ENCODE measurements around the gene NPTX1.

Gene NPTX1

DNA sequence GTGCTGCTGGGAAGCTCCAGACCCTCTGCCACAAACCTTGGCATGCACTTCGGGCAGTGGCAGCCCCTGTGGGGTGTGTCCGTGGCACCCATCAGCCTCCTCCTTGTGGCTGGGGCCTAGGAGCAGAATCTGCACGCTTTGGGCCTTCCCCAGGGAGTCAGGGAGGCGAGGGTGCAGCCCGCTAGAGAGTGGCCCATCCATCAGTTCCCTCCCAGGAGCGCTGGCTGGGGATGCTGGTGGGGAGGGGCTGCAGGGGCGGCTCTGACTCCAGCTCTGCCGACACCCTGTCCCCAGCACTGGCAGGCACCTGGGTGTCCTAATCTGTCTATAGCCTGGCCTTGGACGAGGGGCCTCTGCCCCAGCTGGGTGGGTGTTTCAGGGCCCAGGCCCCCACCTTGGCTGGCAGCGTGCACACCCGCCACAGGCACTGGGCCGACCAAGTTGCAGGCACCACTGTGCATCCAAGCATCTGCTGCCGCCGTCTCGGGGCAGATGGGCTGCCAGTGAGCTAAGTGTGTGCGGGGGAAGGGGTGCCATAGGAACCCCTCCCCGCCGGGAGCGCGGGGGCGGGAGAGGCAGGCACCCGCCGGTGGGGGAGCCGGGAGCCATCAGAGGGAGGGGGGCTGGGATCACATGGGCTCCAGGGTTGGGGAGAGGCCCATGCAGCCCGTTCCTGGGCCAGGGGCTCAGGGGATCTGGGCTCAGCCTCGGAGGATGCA is 31.2 kb downstream of the NPTX1 start:
- H3K36me3 ChIP-seq (ENCODE audit: control insufficient read depth in 1 of 2, insufficient read depth in 2 of 2, low read depth in 1 of 2, low read length in 2 of 2), result no peaks in the 10 kb centered on the region
- peaks cover 17 to 48% of the 10 kb centered on the region in 2 experiments for H3K27me3 ChIP-seq (ENCODE audit: control insufficient read depth in 1 of 2, insufficient read depth in 1 of 2, low read length in 2 of 2)
- H3K4ac ChIP-seq (ENCODE audit: low read depth in 1 of 2, low read length in 2 of 2), result no peak overlapping the region
- no peak overlapping the region for H3K23ac ChIP-seq (ENCODE audit: low read length in 2 of 2)
- no peaks in the 10 kb centered on the region for H3K79me1 ChIP-seq (replicated peaks; ENCODE audit: low read length, poor library complexity, severe bottlenecking)
- no peak for DNase-seq
- H2BK120ac ChIP-seq (ENCODE audit: low read depth, low read length), result no peak overlapping the region
- no peak overlapping the region for H3K18ac ChIP-seq (ENCODE audit: low read depth in 1 of 2, low read length in 2 of 2)
- H2AK5ac ChIP-seq (ENCODE audit: low read length, severe bottlenecking), result no peak overlapping the region
- 67% methylated on average over 26 of the region's 26 CpGs for WGBS
- H3K9me3 ChIP-seq (ENCODE audit: control insufficient read depth, low read length), result no peaks in the 10 kb centered on the region
- no peak overlapping the region for H3K27ac ChIP-seq (ENCODE audit: low read length, poor library complexity, severe bottlenecking)
- H3K4me3 ChIP-seq (ENCODE audit: insufficient read depth in 1 of 2, low read depth in 1 of 2, low read length in 2 of 2), result no peak overlapping the region
- H2BK15ac ChIP-seq (ENCODE audit: low read depth, poor library complexity, severe bottlenecking), result peak overlapping the region; percentile 2
- no peak overlapping the region for H3K9ac ChIP-seq (ENCODE audit: low read length)
- H2BK5ac ChIP-seq (ENCODE audit: low read depth, low read length, poor library complexity, severe bottlenecking), result no peak overlapping the region
- peak overlapping the region in 1 of 2 experiments; percentile 33 for H2BK12ac ChIP-seq (ENCODE audit: low read length in 2 of 2)
- H3K14ac ChIP-seq (ENCODE audit: low read length in 2 of 2), result no peak overlapping the region
- no peak overlapping the region for H3K4me2 ChIP-seq (ENCODE audit: low read length, poor library complexity, severe bottlenecking)
- no peak overlapping the region for H2AFZ ChIP-seq (ENCODE audit: low read depth, low read length)
- H4K8ac ChIP-seq (ENCODE audit: low read length), result no peak overlapping the region
- peaks cover 12% of the 10 kb centered on the region for H3K4me1 ChIP-seq (ENCODE audit: control insufficient read depth, insufficient read depth, low read depth, low read length)
- no peak overlapping the region for H4K91ac ChIP-seq (ENCODE audit: low read length)

GRCh38 chr17:80444644-80444979 is 31.8 kb downstream of the NPTX1 start:
- Histone ChIP-seq H3K23ac (ENCODE audit: low read length in 2 of 2) (no peak overlapping the region), H3K14ac (ENCODE audit: low read length in 2 of 2) (no peak overlapping the region), H2BK120ac (ENCODE audit: low read depth, low read length) (no peak overlapping the region), H4K8ac (ENCODE audit: low read length) (no peak overlapping the region), H3K9me3 (ENCODE audit: control insufficient read depth, low read length) (no peaks in the 10 kb centered on the region), H3K4me1 (ENCODE audit: control insufficient read depth, insufficient read depth, low read depth, low read length) (peaks cover 9% of the 10 kb centered on the region), H3K18ac (ENCODE audit: low read depth in 1 of 2, low read length in 2 of 2) (no peak overlapping the region), H2BK5ac (ENCODE audit: low read depth, low read length, poor library complexity, severe bottlenecking) (no peak overlapping the region), H3K36me3 (ENCODE audit: control insufficient read depth in 1 of 2, insufficient read depth in 2 of 2, low read depth in 1 of 2, low read length in 2 of 2) (no peaks in the 10 kb centered on the region), H2BK15ac (ENCODE audit: low read depth, poor library complexity, severe bottlenecking) (peak overlapping the region; percentile 2), H3K9ac (ENCODE audit: low read length) (no peak overlapping the region), H3K4me3 (ENCODE audit: insufficient read depth in 1 of 2, low read depth in 1 of 2, low read length in 2 of 2) (no peak overlapping the region), H3K27me3 (ENCODE audit: control insufficient read depth in 1 of 2, insufficient read depth in 1 of 2, low read length in 2 of 2) (peaks cover 19 to 48% of the 10 kb centered on the region in 2 experiments), H2AK5ac (ENCODE audit: low read length, severe bottlenecking) (no peak overlapping the region), H3K79me1 (replicated peaks; ENCODE audit: low read length, poor library complexity, severe bottlenecking) (no peaks in the 10 kb centered on the region), H2AFZ (ENCODE audit: low read depth, low read length) (no peak overlapping the region), H2BK12ac (ENCODE audit: low read length in 2 of 2) (no peak overlapping the region), H3K27ac (ENCODE audit: low read length, poor library complexity, severe bottlenecking) (no peak overlapping the region), H3K4ac (ENCODE audit: low read depth in 1 of 2, low read length in 2 of 2) (no peak overlapping the region), H3K4me2 (ENCODE audit: low read length, poor library complexity, severe bottlenecking) (no peak overlapping the region), H4K91ac (ENCODE audit: low read length) (no peak overlapping the region)
- no peak for DNase-seq
- WGBS, result 77% methylated on average over 2 of the region's 6 CpGs

- Histone ChIP-seq H3K4ac (ENCODE audit: low read depth in 1 of 2, low read length in 2 of 2) (no peak overlapping the region), H2BK12ac (ENCODE audit: low read length in 2 of 2) (no peak overlapping the region), H3K4me2 (ENCODE audit: low read length, poor library complexity, severe bottlenecking) (no peak overlapping the region), H2BK5ac (ENCODE audit: low read depth, low read length, poor library complexity, severe bottlenecking) (no peak overlapping the region), H3K4me1 (ENCODE audit: control insufficient read depth, insufficient read depth, low read depth, low read length) (peaks cover 9% of the 10 kb centered on the region), H3K27ac (ENCODE audit: low read length, poor library complexity, severe bottlenecking) (no peak overlapping the region), H2AK5ac (ENCODE audit: low read length, severe bottlenecking) (no peak overlapping the region), H3K36me3 (ENCODE audit: control insufficient read depth in 1 of 2, insufficient read depth in 2 of 2, low read depth in 1 of 2, low read length in 2 of 2) (no peaks in the 10 kb centered on the region), H4K91ac (ENCODE audit: low read length) (peak overlapping the region; percentile 18), H3K79me1 (replicated peaks; ENCODE audit: low read length, poor library complexity, severe bottlenecking) (no peaks in the 10 kb centered on the region), H3K27me3 (ENCODE audit: control insufficient read depth in 1 of 2, insufficient read depth in 1 of 2, low read length in 2 of 2) (peaks cover 22 to 48% of the 10 kb centered on the region in 2 experiments), H2BK120ac (ENCODE audit: low read depth, low read length) (no peak overlapping the region), H3K23ac (ENCODE audit: low read length in 2 of 2) (peak overlapping the region in 1 of 2 experiments; percentile 14), H3K9me3 (ENCODE audit: control insufficient read depth, low read length) (no peaks in the 10 kb centered on the region), H3K18ac (ENCODE audit: low read depth in 1 of 2, low read length in 2 of 2) (no peak overlapping the region), H3K9ac (ENCODE audit: low read length) (no peak overlapping the region), H2BK15ac (ENCODE audit: low read depth, poor library complexity, severe bottlenecking) (no peak overlapping the region), H4K8ac (ENCODE audit: low read length) (no peak overlapping the region), H3K4me3 (ENCODE audit: insufficient read depth in 1 of 2, low read depth in 1 of 2, low read length in 2 of 2) (no peak overlapping the region), H2AFZ (ENCODE audit: low read depth, low read length) (no peak overlapping the region), H3K14ac (ENCODE audit: low read length in 2 of 2) (no peak overlapping the region)
- DNase-seq, result no peak
- WGBS, result 14% methylated on average over 28 of the region's 31 CpGs
Observed at GRCh38 chr17:80443916-80444643, 32.3 kb downstream of the NPTX1 start.

GRCh38 chr17:80443498-80443897 is 32.9 kb downstream of the NPTX1 start:
- Histone ChIP-seq H3K27ac (ENCODE audit: low read length, poor library complexity, severe bottlenecking) (no peak overlapping the region), H2BK120ac (ENCODE audit: low read depth, low read length) (no peak overlapping the region), H3K18ac (ENCODE audit: low read depth in 1 of 2, low read length in 2 of 2) (no peak overlapping the region), H4K91ac (ENCODE audit: low read length) (no peak overlapping the region), H2AK5ac (ENCODE audit: low read length, severe bottlenecking) (no peak overlapping the region), H3K4me3 (ENCODE audit: insufficient read depth in 1 of 2, low read depth in 1 of 2, low read length in 2 of 2) (no peak overlapping the region), H3K4ac (ENCODE audit: low read depth in 1 of 2, low read length in 2 of 2) (no peak overlapping the region), H3K23ac (ENCODE audit: low read length in 2 of 2) (no peak overlapping the region), H2BK5ac (ENCODE audit: low read depth, low read length, poor library complexity, severe bottlenecking) (no peak overlapping the region), H3K9ac (ENCODE audit: low read length) (no peak overlapping the region), H2BK15ac (ENCODE audit: low read depth, poor library complexity, severe bottlenecking) (no peak overlapping the region), H3K14ac (ENCODE audit: low read length in 2 of 2) (no peak overlapping the region), H2BK12ac (ENCODE audit: low read length in 2 of 2) (no peak overlapping the region), H3K79me1 (replicated peaks; ENCODE audit: low read length, poor library complexity, severe bottlenecking) (no peaks in the 10 kb centered on the region), H4K8ac (ENCODE audit: low read length) (no peak overlapping the region), H3K9me3 (ENCODE audit: control insufficient read depth, low read length) (no peaks in the 10 kb centered on the region), H3K36me3 (ENCODE audit: control insufficient read depth in 1 of 2, insufficient read depth in 2 of 2, low read depth in 1 of 2, low read length in 2 of 2) (no peaks in the 10 kb centered on the region), H3K4me2 (ENCODE audit: low read length, poor library complexity, severe bottlenecking) (no peak overlapping the region), H3K27me3 (ENCODE audit: control insufficient read depth in 1 of 2, insufficient read depth in 1 of 2, low read length in 2 of 2) (peaks cover 22 to 48% of the 10 kb centered on the region in 2 experiments), H3K4me1 (ENCODE audit: control insufficient read depth, insufficient read depth, low read depth, low read length) (peaks cover 9% of the 10 kb centered on the region), H2AFZ (ENCODE audit: low read depth, low read length) (no peak overlapping the region)
- 39% methylated on average over 12 of the region's 12 CpGs for WGBS
- DNase-seq, result no peak

Measured in mesenchymal stem cell (in vitro differentiated cells and primary cell).